ENCODE measurements around the gene ORC5. TPM values are rescaled to one million over a fixed set of nuclear protein-coding genes. Genes with fewer than 3 reads are reported as not detected.
"Not testable (repeated sequence)": the region's sequence is repeated elsewhere in the genome, so short reads cannot be mapped to it uniquely, and the experiment has no call there.

ORC5 gene
- total RNA-seq: 18.7 and 34.4 TPM in 2 replicates
- polyA plus RNA-seq (2012): 13.5 TPM

- peak; percentile 92 for DNase-seq (ENCODE audit: low read depth)
These were observed at the start of gene ORC5 for GRCh38 chr7:104207731-104208420. TSS of gene ORC5 (minus strand) at chr7:104208013. CDS start at chr7:104207904, 109 bp downstream.

GRCh38 chr7:104255616-104256015 lies 47.8 kb upstream of the ORC5 start:
- no peak for DNase-seq (ENCODE audit: low read depth)

- no peak for DNase-seq (ENCODE audit: low read depth)
These were observed 47.4 kb upstream of the ORC5 start for GRCh38 chr7:104255194-104255593.

GRCh38 chr7:104254696-104255095 lies 46.9 kb upstream of the ORC5 start:
- no peak for DNase-seq (ENCODE audit: low read depth)

- no peak for DNase-seq (ENCODE audit: low read depth)
These were observed 44.8 kb upstream of the ORC5 start for GRCh38 chr7:104252409-104253134.

GRCh38 chr7:104242638-104243037 lies 34.8 kb upstream of the ORC5 start:
- no peak for DNase-seq (ENCODE audit: low read depth)

GRCh38 chr7:104241538-104242209 lies 33.9 kb upstream of the ORC5 start:
- DNase-seq (ENCODE audit: low read depth): peak; percentile 16

- DNase-seq (ENCODE audit: low read depth): no peak
These were observed 33.3 kb upstream of the ORC5 start for GRCh38 chr7:104241135-104241534.

- DNase-seq (ENCODE audit: low read depth): no peak
These were observed 32.6 kb upstream of the ORC5 start for GRCh38 chr7:104240401-104240800.

- not testable (repeated sequence) for DNase-seq (ENCODE audit: low read depth)
These were observed 27.2 kb upstream of the ORC5 start for GRCh38 chr7:104234990-104235389.

- peak; percentile 74 for DNase-seq (ENCODE audit: low read depth)
These were observed 23.5 kb upstream of the ORC5 start for GRCh38 chr7:104231054-104232046.

GRCh38 chr7:104230606-104231005 lies 22.8 kb upstream of the ORC5 start:
- peak; percentile 87 for DNase-seq (ENCODE audit: low read depth)

GRCh38 chr7:104228442-104228841 lies 20.6 kb upstream of the ORC5 start:
- DNase-seq (ENCODE audit: low read depth): no peak

- no peak for DNase-seq (ENCODE audit: low read depth)
These were observed 17.6 kb upstream of the ORC5 start for GRCh38 chr7:104225451-104225850.

GRCh38 chr7:104217620-104218019 lies 9.8 kb upstream of the ORC5 start:
- no peak for DNase-seq (ENCODE audit: low read depth)

GRCh38 chr7:104209063-104209462 lies 1.2 kb upstream of the ORC5 start:
- DNase-seq (ENCODE audit: low read depth): no peak

GRCh38 chr7:104208421-104208780 lies 588 bp upstream of the ORC5 start:
- no peak for DNase-seq (ENCODE audit: low read depth)

GRCh38 chr7:104207348-104207730 lies 474 bp downstream of the ORC5 start:
- peak; percentile 24 for DNase-seq (ENCODE audit: low read depth)

GRCh38 chr7:104206841-104207240 lies 972 bp downstream of the ORC5 start:
- no peak for DNase-seq (ENCODE audit: low read depth)

- DNase-seq (ENCODE audit: low read depth): no peak
These were observed 9.0 kb downstream of the ORC5 start for GRCh38 chr7:104198673-104199278.

GRCh38 chr7:104196161-104196560 lies 11.7 kb downstream of the ORC5 start:
- DNase-seq (ENCODE audit: low read depth): no peak

Measured in myocyte (in vitro differentiated cells).